Fibroblast of the aortic adventitia (primary cell): ENCODE results near the gene MINDY4B. TPM values are rescaled to one million over a fixed set of nuclear protein-coding genes. Genes with fewer than 3 reads are reported as not detected.

Experiments
- DNase-seq: peaks from one replicate; pipeline ENCODE4 v3.0.0-alpha.2; 2010; ENCODE audit warnings: low read depth
- H3K4me3 ChIP-seq: 2 replicates; pipeline ENCODE4 v1.5.1; 2011; ENCODE audit warnings: low read depth, mild to moderate bottlenecking, control low read depth, low read length, moderate library complexity
- CTCF ChIP-seq: IDR thresholded peaks from 2 replicates; pipeline ENCODE4 v1.5.1; 2011; ENCODE audit warnings: mild to moderate bottlenecking, low read length, control low read depth, inconsistent platforms; ENCODE audit not compliant: insufficient read depth
- total RNA-seq: library from RNA; depleted of rRNA; stranded (reverse); fragments of >200 nt; gene quantifications from 2 replicates; pipeline ENCODE4 v1.2.3, GENCODE V29; 2012; ENCODE audit warnings: low replicate concordance

The MINDY4B gene
- total RNA-seq, 1 donor = not detected

GRCh38 chr3:150905746-150906145 lies 507 bp upstream of the MINDY4B start:
- H3K4me3 ChIP-seq = no peak overlapping the region
- no peak for TF ChIP-seq CTCF
- DNase-seq = no peak

- DNase-seq = no peak
- TF ChIP-seq CTCF = no peak
- no peak overlapping the region for H3K4me3 ChIP-seq
Measured at GRCh38 chr3:150902988-150903387, 2.3 kb downstream of the MINDY4B start.

GRCh38 chr3:150901793-150902192 lies 3.4 kb downstream of the MINDY4B start:
- no peak for DNase-seq
- TF ChIP-seq CTCF = no peak
- no peak overlapping the region for H3K4me3 ChIP-seq

GRCh38 chr3:150899141-150899540 lies 6.1 kb downstream of the MINDY4B start:
- DNase-seq = no peak
- no peak for TF ChIP-seq CTCF
- H3K4me3 ChIP-seq = no peak overlapping the region

GRCh38 chr3:150898046-150898754 lies 7.0 kb downstream of the MINDY4B start:
- DNase-seq = no peak
- no peak for TF ChIP-seq CTCF
- H3K4me3 ChIP-seq = no peak overlapping the region

- TF ChIP-seq CTCF = no peak
- no peak for DNase-seq
- no peak overlapping the region for H3K4me3 ChIP-seq
Measured at GRCh38 chr3:150897592-150897991, 7.6 kb downstream of the MINDY4B start.

GRCh38 chr3:150890831-150891230 lies 14.4 kb downstream of the MINDY4B start:
- no peak for TF ChIP-seq CTCF
- no peak overlapping the region for H3K4me3 ChIP-seq
- no peak for DNase-seq
